IPS-11a (cell line): Measurements from ENCODE around the gene ATP11A.

Experiments
- H3K4me3 ChIP-seq: one replicate; pipeline ENCODE4 v1.5.1; 2013; ENCODE audit warnings: low read depth, low read length, control low read depth

The ATP11A gene

DNA sequence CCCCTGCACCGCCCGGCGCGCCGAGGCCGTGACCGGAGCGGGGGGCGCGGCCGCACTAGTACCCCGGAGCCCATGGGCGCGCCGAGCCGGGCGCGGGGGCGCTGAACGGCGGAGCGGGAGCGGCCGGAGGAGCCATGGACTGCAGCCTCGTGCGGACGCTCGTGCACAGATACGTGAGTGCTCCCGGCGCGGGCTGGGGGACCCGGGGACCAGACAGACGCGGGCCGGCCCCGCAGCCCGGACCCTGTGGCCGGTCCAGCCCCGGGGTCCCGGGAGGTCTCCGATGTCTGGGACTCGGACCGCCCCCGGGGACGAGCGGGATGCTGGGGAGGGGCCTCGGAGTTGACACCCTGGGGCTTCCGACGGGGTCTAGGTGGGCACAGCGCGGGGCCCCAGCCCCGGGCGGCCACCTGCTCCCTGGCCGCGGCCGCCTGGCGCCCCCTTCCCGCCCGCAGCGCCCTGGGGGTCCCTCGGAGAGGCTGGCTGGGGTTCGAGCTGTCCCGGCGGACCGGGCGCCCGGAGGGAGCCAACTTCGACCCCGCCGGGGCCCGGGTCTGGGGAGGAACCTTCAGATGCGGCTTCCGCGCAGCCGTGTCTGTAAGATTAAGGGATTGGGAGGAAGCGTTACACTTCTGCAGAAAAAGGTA is 568 bp downstream of the ATP11A start:
- peak overlapping the region; percentile 68 for H3K4me3 ChIP-seq

DNA sequence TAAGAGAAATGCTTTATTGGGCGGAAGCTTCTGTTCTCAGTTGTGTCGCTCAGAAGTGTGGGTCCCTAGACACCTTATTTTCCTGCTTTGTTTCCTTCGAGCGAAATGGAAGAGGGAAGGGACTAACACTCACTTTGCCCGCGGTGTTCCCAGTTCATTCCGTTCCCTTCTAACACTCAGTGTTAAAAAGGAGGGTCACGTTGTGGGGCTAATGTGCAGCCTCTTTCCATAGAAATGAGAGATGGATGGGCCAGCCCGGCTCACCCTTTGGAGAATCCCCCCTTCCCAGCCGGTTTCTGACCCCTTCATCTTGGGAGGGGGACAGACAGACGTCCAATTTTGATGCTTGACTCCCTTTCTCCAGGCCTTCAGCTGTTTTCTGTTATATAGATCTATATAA is 2.3 kb downstream of the ATP11A start:
- H3K4me3 ChIP-seq: no peak overlapping the region

DNA sequence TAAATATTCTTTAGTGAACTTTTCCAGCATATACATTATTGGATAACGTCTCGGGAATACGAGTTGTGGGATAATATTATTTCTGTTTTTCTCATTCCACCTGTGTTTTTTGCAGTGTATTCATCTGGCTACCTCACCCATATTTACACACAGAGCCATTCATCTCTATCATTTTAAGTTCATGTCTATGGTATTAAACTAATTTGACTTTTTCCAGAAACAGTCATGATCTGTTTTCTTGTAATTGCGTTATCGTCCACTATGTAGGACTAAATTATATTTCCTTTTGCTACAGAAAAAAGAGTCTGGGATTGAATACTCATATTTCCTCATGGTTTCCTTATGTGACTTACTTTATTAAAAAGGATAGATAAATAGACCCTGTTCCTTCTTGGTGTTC is 2.7 kb downstream of the ATP11A start:
- H3K4me3 ChIP-seq: no peak overlapping the region

DNA sequence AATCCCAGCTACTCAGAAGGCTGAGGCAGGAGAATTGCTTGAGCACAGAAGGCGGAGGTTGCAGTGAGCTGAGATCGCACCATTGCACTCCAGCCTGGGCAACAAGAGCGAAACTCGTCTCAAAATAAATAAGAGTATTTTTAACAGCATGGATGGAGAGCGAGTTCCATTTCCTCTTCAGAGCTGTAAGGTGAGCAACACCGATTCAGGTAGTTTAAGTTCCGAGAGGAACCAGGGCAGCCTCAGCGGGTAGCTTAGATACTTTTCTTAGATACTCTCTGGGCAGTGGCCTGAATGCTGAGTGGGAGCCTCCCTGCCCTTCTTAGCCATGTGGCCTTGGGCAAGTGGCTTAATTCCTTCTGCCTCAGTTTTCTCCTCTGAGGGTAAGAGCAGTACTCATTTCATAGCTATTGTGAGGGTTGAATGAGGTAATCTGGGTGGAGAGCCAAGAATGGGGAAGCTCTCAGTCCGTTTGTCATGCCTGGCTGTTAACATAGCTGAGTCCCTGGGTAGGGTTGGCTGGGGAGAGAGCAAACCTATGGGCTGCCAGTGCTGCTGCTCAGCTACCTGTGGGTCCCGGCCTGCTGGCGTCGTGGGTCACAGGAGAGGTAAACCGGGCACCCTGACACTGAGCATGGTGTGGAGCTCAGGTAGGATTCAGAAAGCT is 4.1 kb downstream of the ATP11A start:
- no peak overlapping the region for H3K4me3 ChIP-seq

DNA sequence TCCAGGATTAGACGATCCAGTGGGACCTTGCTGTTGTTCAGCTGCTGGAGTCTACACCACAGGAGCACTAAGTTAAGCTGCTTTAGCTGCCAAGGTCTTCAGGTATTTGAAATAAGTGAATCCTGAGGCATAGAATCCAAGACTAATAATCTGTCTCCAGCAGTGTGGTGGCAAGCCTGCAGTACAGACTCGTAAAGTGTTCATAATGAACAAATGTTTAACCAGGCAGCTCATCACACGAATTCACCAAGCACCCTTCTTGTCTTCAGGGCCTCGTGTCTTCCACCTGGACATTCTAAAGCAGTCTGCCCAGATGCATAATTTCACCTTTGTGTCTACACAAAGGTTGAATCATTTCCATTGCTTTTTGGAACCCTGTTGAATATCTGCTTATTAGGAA is 5.3 kb downstream of the ATP11A start:
- H3K4me3 ChIP-seq: no peak overlapping the region

DNA sequence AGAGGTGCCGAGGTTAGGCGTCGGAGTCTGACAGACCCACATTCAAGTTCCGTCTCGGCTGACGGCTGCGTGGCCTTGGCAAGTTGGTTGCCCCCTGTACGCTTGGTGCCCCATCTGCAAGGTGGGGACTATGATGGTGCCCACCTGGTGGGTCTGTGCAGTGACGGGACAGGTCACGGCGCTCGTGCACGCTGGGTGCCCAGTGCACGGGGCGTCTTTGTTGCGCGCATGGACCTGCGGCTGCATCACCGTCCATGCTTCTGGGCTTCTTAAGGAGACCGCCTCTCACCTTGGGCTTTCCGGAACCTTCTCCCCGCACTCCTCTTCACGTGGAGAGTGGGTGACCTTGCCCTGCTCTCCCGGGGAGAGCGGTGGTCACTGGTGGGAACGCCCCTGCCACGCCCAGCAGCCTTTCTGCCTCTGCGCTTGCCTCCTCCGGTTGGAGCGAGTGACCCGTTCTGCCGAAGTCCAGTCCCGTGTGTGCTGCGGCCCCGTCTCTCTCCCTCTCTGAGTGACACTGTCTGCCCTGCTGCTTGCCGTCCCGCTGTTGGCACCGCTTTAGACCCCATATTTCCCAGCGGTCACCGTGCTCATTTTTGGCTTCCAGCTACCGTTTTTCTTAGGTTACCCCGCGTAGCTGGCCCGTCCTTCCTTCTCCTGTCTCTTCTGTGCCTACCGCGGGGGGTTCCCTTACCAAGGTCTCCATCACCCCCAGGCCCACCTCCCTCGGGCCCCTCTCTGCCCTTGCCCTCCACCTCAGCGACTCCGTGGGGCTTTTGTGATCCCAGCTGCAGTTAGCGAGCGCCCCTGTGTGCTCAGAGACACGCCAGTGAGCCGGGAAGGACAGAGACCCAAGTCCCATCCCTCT is 6.4 kb downstream of the ATP11A start:
- no peak overlapping the region for H3K4me3 ChIP-seq

DNA sequence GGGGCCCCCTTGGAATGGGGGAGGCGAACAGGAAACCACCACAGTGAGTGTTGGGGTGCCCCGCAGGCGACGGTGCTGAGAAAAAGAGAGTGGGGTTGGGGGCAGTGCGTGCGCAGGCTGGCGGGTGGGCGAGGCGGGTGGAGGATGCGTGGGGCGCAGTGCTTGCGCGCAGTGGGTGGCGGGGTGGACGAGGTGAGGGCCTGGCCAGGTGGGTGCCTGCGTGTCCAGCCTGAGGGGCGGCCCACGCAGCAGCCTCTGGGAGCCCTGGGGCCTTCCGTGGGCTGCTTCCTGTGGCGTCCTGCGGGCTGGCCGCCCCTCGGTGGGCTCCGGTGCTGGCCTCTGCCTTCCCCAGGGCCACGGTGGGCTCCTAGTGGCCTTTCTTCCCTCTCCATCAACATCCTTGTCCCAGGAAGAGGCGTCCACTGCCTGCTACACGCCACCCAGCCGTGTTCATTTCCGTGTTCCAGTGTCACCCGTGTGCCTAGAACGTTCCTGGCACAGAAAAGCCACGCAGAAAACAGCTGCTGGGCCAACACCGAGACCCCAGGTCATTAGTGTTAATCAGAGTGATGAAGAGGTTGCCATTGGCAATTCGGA is 7.1 kb downstream of the ATP11A start:
- no peak overlapping the region for H3K4me3 ChIP-seq

DNA sequence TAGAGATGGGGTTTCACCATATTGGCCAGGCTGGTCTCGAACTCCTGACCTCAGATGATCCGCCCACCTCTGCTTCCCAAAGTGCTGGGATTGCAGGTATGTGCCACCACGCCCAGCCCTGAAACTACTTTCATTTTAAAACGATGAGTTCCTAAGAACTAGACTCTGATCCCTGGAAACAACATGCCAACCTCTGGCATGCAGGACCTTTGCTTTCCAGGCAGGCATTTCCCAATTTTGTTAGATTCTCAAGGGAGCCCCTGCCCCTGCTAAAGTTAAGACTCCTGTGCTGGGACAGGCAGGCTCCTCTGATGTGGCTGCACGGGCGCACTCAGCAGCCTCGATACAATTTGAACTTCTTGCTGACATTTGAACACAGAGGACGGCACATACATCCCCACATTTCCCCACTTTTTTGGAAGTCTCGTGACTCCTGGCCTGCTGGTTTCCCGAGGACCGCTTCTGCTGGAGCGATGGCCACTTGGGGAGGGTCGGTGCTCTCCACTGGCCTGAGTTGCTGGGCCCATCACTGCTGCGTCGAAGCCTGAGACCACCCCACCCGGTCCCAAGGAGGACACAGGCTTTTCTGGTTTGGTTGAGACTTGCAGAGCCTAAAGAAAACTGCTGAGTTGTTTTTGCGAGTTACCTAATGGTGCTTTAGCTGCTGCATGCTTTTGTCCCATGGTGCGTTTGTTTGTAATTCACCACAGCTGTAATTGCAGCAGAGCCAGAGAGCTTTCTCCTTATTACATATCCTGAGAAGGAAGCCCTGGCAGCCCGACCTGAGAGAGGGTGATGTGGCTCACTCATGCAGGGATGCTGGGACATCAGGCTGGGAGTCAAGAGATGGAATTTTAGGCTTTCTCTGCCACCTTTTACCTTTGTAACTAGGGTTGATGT is 8.2 kb downstream of the ATP11A start:
- H3K4me3 ChIP-seq: no peak overlapping the region

DNA sequence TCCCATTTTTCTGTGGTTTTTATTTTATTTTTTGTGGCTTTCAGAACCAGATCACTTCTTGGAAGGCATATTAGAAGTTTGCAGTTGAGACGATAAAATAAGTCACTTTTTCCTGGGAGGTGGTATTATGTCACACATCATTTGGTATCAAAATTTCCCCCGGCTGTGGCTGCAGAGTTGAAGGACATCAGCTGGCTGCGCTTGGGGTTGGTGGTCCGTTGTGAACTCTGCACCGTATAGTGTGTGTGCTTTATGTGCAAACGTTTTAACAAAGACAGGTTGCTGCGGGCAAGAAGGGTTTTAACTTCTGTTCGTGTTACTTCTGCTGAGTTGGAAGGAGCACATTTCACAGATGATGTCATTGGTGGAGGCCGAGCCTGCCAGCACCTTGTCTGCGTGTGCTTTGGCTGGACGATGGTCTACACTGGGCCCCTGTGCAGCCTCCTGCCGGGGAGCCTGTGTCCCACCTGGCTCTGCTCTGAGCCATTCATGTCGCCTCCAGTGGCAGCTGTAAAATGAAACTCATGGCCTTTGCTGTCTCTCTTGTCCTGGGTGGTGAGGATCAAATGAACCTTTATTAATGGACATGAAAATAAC is 9.6 kb downstream of the ATP11A start:
- no peak overlapping the region for H3K4me3 ChIP-seq

DNA sequence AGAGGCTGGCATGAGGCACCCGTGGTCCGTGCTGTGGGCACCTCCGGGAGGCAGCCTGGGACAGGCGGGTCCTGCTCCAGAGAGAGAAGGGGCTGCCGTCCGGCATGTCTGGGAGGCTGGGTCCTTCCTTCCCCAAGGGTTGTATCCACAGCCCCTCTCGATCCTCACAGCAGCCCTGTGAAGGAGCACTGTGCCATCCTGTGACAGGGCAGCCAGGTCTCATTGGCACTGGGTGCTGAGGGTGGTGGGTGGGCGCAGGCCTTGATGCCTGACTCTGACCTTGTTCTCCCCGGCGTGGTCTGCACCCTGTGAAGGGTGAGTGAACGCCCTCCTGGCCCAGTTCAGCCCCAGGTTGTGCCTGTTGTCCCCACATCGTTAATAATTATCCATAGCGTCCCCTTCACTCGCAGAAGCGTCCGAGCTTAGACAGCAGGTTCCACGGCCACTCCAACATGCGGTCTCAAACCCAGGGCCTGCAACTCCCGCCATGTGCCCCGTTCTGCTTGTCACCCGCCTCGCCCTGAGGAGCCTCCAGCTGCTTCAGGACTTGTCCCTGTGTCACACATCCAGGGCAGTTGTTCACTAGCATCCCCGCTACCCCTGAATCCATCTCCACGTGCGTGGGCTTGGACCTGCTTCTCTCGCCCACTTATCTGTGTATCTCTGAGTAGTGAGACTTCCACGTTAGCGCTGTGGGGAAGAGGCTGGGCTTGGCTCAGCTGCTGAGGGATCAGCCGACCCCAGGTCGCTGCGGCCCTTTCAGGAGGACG is 10.6 kb downstream of the ATP11A start:
- no peak overlapping the region for H3K4me3 ChIP-seq

DNA sequence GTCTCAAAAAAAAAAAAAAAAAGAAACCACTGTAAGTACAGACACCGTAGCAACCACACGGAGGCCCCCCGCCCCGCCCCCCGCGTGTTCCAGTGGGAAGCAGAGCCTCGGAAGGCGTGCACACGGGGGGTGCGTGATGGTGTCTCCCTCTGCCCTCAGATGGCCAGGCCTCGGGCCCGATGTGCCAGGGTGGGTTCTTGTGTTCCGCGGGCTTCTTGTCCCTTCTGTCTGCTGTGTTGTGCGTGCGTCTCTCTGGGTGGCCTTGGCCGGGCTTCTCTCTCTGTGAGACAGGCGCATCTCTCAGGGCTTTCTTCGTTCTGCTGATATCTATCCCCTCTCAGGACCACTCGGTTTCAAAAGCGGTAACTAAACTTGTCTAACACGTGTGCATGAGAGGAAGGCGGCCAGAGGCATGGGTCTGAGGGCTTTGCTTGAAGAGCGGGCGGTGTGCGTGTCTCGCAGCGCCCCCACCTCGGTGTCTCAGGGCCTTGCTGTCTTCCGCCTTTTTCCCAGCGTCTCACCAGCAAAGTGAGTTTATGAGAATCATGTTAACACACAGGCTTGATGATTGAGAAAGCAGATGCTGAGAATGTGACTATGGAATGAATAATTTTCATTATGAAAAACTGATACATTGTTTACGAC is 12.6 kb downstream of the ATP11A start:
- no peak overlapping the region for H3K4me3 ChIP-seq

DNA sequence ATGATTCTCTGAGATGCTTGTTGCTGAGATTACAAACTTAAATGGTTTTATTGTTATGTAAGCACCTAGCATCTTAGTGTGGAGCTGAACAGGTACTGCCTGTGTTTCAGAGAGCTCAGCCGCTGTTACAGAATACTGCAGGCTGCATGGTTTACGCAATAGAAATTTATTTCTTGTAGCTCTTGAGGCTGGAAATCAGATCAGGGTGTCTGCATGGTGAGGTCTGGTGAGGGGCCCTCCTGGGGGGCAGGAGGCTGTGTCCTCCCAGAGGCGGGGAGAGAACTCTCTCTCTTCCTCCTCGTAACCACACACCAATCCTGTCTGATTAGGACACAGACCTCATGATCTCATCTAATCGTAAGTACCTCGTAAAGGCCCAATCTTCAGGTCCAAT is 13.1 kb downstream of the ATP11A start:
- H3K4me3 ChIP-seq: no peak overlapping the region

DNA sequence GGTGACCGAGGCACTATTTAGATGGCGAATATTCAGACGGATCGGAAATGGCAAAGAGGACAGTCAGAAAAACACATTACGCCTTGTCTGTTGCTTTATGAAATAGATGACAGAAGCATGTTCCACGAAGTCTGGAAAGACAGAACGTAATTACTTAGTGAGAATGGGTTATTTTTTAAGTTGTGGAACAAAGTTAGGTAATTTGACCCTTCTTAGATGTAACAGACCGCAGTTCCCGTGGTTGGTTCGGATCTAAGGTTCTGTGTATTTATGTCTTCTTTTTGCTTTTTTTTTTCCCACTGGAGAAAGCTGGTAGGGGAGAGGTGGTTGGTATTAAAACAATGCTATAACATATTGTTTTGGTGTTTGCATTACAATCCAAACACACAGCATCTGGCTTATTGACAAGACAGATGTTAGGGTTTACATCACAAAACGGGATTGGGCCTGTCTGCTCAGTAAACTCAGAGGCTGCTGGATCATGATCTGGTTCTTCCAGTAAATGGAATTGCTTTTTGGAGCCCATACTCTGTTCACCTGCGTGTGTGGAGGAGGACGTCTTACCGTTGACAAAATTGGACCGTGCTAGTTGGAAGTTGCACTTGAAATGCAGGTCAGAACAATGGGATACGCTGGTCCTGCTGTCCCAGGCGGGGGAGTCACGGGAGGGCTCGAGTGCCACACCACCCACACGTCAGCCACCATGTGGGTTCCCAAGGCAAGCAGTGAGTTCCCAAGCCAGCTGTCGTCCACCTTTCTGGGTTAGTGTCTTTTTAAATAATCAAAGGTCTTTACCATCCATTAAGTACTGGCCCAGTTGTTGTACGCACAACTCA is 13.8 kb downstream of the ATP11A start:
- no peak overlapping the region for H3K4me3 ChIP-seq

DNA sequence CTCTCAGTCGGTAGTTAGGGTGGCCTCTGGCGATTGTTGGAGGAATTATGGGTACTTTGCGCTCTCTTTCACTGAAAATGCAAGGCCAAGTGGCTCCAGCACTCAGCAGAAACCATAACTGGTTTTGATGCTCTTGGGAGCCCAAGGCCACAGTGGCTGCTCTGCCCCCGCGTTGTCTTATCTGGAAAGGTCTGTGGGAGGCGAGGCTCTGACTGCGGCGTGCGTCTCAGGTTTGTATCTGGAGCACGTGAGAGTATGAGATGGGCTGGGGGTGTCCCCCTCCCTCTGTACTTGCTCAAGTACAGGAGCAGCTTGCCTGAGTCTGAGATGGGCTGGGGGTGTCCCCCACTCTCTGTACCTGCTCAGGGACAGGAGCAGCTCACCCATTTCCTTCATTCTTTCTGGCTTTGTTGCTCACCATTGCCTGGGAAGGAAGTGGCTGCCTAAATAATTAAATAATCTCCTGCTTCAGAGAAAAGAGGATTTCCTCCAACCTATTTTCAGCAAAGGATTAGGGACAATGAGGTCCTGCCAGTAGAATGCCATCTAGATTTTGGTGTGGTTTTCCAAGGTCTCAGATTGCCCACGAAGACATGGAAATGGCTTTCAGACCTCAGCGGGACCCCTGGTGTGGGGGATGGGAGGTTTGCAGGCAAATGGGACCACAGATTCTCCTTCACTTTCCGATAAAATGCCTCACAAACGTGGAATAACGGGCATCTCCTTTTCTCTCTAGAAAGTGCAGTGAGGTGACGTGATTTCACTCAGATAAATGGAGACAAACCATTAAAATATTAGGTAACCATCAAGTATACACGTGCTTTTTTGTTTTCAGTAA is 14.7 kb downstream of the ATP11A start:
- no peak overlapping the region for H3K4me3 ChIP-seq

DNA sequence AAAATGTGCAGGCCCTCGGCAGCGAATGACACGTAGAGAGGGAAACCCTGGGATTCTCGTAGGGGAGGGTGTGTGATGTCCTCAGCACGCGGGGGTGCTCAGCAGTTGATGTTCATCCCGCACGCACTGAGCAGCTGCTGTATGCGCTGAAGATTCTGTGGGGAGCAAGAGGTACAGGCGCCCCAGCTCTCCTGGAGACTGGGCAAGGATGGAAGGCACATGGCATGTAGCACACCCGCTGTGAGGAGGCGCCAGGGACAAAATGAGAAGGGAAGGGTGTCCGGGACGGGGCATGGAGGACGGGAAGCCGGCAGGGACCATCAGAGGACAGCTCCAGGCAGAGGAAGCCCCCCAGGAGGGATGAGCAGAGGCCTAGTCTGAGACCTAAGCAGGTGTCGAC is 15.4 kb downstream of the ATP11A start:
- no peak overlapping the region for H3K4me3 ChIP-seq

DNA sequence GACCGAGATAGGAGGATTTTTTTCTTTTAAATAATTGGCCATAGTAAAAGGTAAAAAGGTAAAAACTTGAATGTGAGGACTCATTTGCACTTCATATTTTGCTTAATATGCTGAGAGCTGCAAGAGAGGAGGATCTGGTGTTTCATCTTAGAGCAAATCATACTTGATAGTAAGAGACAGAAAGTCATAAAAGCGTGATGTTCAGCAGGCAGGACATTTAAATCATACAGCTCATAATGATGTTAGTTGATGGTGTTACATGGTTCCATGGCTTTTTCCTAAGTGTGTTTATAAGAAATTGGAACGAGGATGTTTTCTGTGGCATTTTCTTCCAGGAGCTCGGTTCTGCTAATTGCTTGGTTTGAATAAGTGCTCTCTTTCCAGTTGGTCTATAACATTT is 16.3 kb downstream of the ATP11A start:
- no peak overlapping the region for H3K4me3 ChIP-seq

DNA sequence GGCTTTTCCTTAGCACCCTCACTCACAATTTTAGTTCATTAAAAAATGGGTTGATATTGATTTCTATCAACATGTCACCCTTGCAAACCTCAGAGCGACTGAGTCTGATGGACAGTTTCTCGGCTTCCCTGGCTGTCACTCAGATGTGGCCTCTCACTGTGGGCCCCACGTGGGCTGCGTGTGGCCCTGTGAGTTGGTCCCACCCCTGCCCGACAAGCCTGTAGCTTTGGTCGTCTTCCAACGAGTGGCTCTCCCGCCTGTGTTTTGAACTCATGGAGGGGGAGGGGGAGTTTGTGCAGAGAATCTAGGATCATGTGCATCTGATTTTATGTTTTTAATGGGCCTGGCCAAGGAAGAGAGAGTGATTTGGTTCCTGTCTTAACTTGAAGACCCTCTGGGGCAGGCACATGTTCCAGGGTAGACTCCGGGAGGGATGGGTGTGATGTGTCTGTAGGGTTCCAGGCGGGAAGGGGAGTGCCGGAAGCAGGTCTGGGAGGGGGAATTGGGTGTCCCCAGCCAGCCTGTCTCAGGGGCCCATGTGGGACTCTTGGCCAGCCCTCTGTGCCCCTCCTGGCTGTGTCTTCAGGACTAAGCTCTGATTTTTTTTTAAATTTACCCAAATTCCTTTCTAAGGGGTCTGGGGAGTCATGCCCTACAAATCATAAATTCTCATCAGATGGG is 18.9 kb downstream of the ATP11A start:
- no peak overlapping the region for H3K4me3 ChIP-seq
